CD4-positive, alpha-beta T cell (primary cell): Measurements from ENCODE around the gene COL24A1. TPM values are rescaled to one million over a fixed set of nuclear protein-coding genes. Genes with fewer than 3 reads are reported as not detected.

Experiments used
- ATAC-seq: fragments of 200-7000 bp; cut with Tn5 transposase; one replicate; pipeline ENCODE4 v1.10.0; 2022; ENCODE audit warnings: mild to moderate bottlenecking; ENCODE audit not compliant: poor library complexity
- CTCF ChIA-PET: fragments of 350-600 bp; sonication (Branson Sonifier 250); formaldehyde crosslinking; loops from one replicate; lab custom pipeline; 2021; ENCODE audit warnings: antibody characterized with exemption, inconsistent platforms; lab: Charles Lee
- POLR2A ChIA-PET: fragments of 350-600 bp; sonication (Branson Sonifier 250); formaldehyde crosslinking; loops from one replicate; lab custom pipeline; 2021; ENCODE audit warnings: antibody characterized with exemption, inconsistent platforms; lab: Charles Lee
- DNase-seq, 14 experiments: peaks; one replicate each; pipeline ENCODE4 v3.0.0-alpha.2; 2013 to 2020; ENCODE audit warnings: mixed read lengths in 2 of 14
- H3K27ac ChIP-seq, 2 donors: one replicate each; pipeline versions ENCODE4 v1.5.1 to v1.7.0; 2013; ENCODE audit warnings: low read length in 2 of 2, low read depth in 1 of 2, mild to moderate bottlenecking in 1 of 2
- H3K27me3 ChIP-seq, 2 experiments: 1 replicate in 1 of 2; 2 replicates in 1 of 2; pipeline versions ENCODE4 v1.6.1 to v1.7.0; 2013; ENCODE audit warnings: low read length in 2 of 2, control low read depth in 1 of 2, mild to moderate bottlenecking in 1 of 2, moderate library complexity in 1 of 2; ENCODE audit not compliant: insufficient read depth in 2 of 2, control insufficient read depth in 1 of 2
- H3K36me3 ChIP-seq: one replicate; pipeline ENCODE4 v1.6.1; 2013; ENCODE audit warnings: low read length, control low read depth; ENCODE audit not compliant: insufficient read depth
- H3K4me1 ChIP-seq: one replicate; pipeline ENCODE4 v1.6.1; 2013; ENCODE audit warnings: low read length, control low read depth; ENCODE audit not compliant: insufficient read depth
- H3K4me3 ChIP-seq: one replicate; pipeline ENCODE4 v1.5.1; 2013; ENCODE audit warnings: mild to moderate bottlenecking, low read length, moderate library complexity
- H3K9me3 ChIP-seq, 2 experiments: 1 replicate in 1 of 2; 2 replicates in 1 of 2; pipeline versions ENCODE4 v1.6.1 to v1.7.0; 2013; ENCODE audit warnings: low read length in 2 of 2, mild to moderate bottlenecking in 2 of 2, control low read depth in 1 of 2, moderate library complexity in 1 of 2; ENCODE audit not compliant: control insufficient read depth in 1 of 2, insufficient read depth in 1 of 2
- H3K27ac Mint-ChIP-seq: one replicate; pipeline ENCODE4 v1.8.0; 2020; ENCODE audit warnings: mixed read lengths
- H3K27me3 Mint-ChIP-seq: one replicate; pipeline ENCODE4 v1.8.0; 2021; ENCODE audit warnings: mixed read lengths
- H3K36me3 Mint-ChIP-seq: one replicate; pipeline ENCODE4 v1.8.0; 2021; ENCODE audit warnings: low read depth, mixed read lengths
- H3K4me1 Mint-ChIP-seq: one replicate; pipeline ENCODE4 v1.8.0; 2021; ENCODE audit warnings: low read depth, mixed read lengths
- H3K4me3 Mint-ChIP-seq: one replicate; pipeline ENCODE4 v1.8.0; 2020; ENCODE audit warnings: mild to moderate bottlenecking, mixed read lengths
- H3K9me3 Mint-ChIP-seq: one replicate; pipeline ENCODE4 v1.8.0; 2020; ENCODE audit warnings: mixed read lengths
- CTCF ChIP-seq: fragments of 200-600 bp; IDR thresholded peaks from one replicate; pipeline ENCODE4 v1.8.0; 2022; ENCODE audit warnings: antibody characterized with exemption, mild to moderate bottlenecking
- intact Hi-C, 2 experiments: fragments of 100-400 bp; cut with DNase I in 1 of 2; cut with micrococcal nuclease in 1 of 2; formaldehyde crosslinking; loops; one replicate each; pipeline versions ENCODE4 v1.15.1 to v1.9.0; 2023 to 2025; cut with DNase I, micrococcal nuclease
- total RNA-seq, 174 experiments: library from RNA in 2 of 174; stranded (reverse) in 2 of 174; gene quantifications; one replicate each; pipeline ENCODE4 v1.2.3 and lab custom pipeline; 2021 to 2026

The COL24A1 gene
- total RNA-seq, 2 experiments from 2014 or later: 0.25 TPM; not detected in 1

- Mint-ChIP-seq H3K27me3 (no peaks in the 10 kb centered on the region), H3K9me3 (no peaks in the 10 kb centered on the region), H3K4me3 (no peak overlapping the region), H3K36me3 (no peaks in the 10 kb centered on the region), H3K4me1 (no peaks in the 10 kb centered on the region), H3K27ac (no peak overlapping the region)
- DNase-seq (no peak), ATAC-seq (no peak)
- Histone ChIP-seq H3K36me3 (no peaks in the 10 kb centered on the region), H3K27ac (no peak overlapping the region), H3K4me3 (no peak overlapping the region), H3K27me3 (no peaks in the 10 kb centered on the region), H3K9me3 (no peaks in the 10 kb centered on the region), H3K4me1 (no peaks in the 10 kb centered on the region)
- ChIA-PET CTCF (no interaction called here), POLR2A (no interaction called here)
- TF ChIP-seq CTCF: no peak
- intact Hi-C loops: no loop called here
Observed at GRCh38 chr1:86067626-86068025, 88.9 kb downstream of the COL24A1 start.

- intact Hi-C loops: no loop called here
- H3K4me3 Mint-ChIP-seq: no peak overlapping the region
Observed at GRCh38 chr1:86064899-86065298, 91.7 kb downstream of the COL24A1 start.

GRCh38 chr1:86063721-86064120, 92.9 kb downstream of the COL24A1 start:
- Mint-ChIP-seq H3K4me3 (no peak overlapping the region), H3K27me3 (no peaks in the 10 kb centered on the region), H3K4me1 (no peaks in the 10 kb centered on the region), H3K9me3 (no peaks in the 10 kb centered on the region), H3K27ac (no peak overlapping the region), H3K36me3 (no peaks in the 10 kb centered on the region)
- POLR2A ChIA-PET: no interaction called here
- Histone ChIP-seq H3K4me3 (no peak overlapping the region), H3K36me3 (no peaks in the 10 kb centered on the region), H3K4me1 (no peaks in the 10 kb centered on the region), H3K9me3 (no peaks in the 10 kb centered on the region), H3K27ac (no peak overlapping the region), H3K27me3 (no peaks in the 10 kb centered on the region)
- intact Hi-C loops: no loop called here
- TF ChIP-seq CTCF: no peak
- CTCF ChIA-PET: interaction anchor here (0.6 kb wide), 1 partner anchor 485 kb away, joined by 3 read pairs; no protein-coding TSS in a partner anchor
- ATAC-seq (no peak), DNase-seq (no peak)

More at GRCh38 chr1:86064899-86065298, 91.7 kb downstream of the COL24A1 start:
- Mint-ChIP-seq H3K9me3 (no peaks in the 10 kb centered on the region), H3K27me3 (no peaks in the 10 kb centered on the region), H3K36me3 (no peaks in the 10 kb centered on the region), H3K4me1 (no peaks in the 10 kb centered on the region), H3K27ac (no peak overlapping the region)
- ATAC-seq: no peak
- Histone ChIP-seq H3K4me1 (no peaks in the 10 kb centered on the region), H3K27ac (no peak overlapping the region), H3K4me3 (no peak overlapping the region), H3K27me3 (no peaks in the 10 kb centered on the region), H3K9me3 (no peaks in the 10 kb centered on the region), H3K36me3 (no peaks in the 10 kb centered on the region)
- CTCF ChIA-PET: interaction anchor here (1.6 kb wide), 1 partner anchor 30 kb away, joined by 4 read pairs; no protein-coding TSS in a partner anchor
- DNase-seq: no peak
- TF ChIP-seq CTCF: no peak
- POLR2A ChIA-PET: no interaction called here
